ENCODE results near the gene PLCB3. TPM values are rescaled to one million over a fixed set of nuclear protein-coding genes. Genes with fewer than 3 reads are reported as not detected.

PLCB3 gene
- total RNA-seq, 1 donor from 2014 or later, result 9.4 TPM

DNA sequence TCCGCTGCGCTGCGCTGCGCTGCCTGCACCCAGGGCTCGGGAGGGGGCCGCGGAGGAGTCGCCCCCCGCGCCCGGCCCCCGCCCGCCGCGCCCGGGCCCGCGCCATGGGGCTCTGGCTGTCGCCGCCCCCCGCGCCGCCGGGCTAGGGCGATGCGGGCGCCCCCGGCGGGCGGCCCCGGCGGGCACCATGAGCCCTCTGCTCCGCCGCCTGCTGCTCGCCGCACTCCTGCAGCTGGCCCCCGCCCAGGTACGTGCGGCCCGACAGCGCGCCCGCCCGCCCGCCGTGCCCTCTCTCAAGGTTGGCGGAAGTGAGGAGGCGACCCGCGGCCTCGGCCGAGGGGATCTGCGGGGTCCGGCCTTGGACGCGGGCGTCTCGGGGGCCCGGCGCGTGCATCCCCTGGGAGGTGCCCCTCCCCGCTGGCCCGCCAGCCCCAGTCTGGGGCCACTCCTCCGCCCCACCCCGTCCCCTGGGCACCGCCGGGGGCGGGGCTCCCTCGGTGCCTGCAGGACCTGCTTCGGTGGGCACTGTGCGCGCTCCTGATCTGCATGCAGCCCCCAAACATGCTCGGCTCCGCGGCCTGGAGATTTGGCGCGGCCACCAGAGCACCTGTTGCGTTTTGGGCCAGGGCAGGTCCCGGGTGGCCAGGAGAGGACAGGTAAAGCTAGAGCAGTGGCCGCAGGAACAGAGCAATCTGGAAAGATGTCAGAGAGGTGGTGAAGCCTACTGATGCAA is 16.5 kb upstream of the PLCB3 start:
- Histone ChIP-seq H3K27me3 (ENCODE audit: control insufficient read depth in 3 of 3, insufficient read depth in 3 of 3, low read length in 3 of 3) (no peaks in the 10 kb centered on the region), H3K9me3 (ENCODE audit: control insufficient read depth in 3 of 3, low read length in 3 of 3) (no peaks in the 10 kb centered on the region), H3K4me3 (ENCODE audit: low read length in 3 of 3) (peak overlapping the region; percentile 70 to 82 (median 79)), H3K36me3 (ENCODE audit: control insufficient read depth in 3 of 3, insufficient read depth in 3 of 3, low read length in 3 of 3) (peaks cover 16 to 23% (median 20%) of the 10 kb centered on the region in 3 donors), H3K27ac (ENCODE audit: low read depth, low read length) (peak overlapping the region; percentile 65), H3K4me1 (ENCODE audit: control insufficient read depth in 3 of 3, insufficient read depth in 3 of 3, low read length in 3 of 3) (peaks cover 23 to 30% (median 30%) of the 10 kb centered on the region in 3 donors), H3K9ac (ENCODE audit: low read depth in 1 of 3, low read length in 3 of 3) (peak overlapping the region; percentile 70 to 89 (median 71))

DNA sequence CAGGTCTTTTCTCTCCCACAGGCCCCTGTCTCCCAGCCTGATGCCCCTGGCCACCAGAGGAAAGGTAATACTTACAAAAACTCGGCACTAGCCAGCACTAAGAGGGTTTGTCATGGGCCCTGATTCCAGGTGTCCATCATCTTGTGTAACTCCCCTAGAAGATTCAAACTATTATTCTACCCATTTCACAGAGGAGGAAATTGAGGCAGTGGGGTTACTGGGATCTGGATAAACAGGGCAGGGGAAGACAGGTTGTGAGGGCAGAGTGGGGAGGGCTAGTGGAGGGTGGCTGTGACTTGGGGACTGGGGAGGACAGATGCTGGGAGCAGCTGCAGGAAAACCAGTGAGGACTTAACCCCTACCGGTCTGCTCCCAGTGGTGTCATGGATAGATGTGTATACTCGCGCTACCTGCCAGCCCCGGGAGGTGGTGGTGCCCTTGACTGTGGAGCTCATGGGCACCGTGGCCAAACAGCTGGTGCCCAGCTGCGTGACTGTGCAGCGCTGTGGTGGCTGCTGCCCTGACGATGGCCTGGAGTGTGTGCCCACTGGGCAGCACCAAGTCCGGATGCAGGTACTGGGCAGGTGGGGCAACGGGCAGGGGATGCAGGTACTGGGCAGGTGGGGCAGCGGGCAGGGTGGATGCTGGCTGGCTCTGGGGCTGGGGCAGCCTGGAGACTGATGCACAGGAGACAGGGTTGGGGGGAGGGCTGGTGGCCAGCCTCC is 15.7 kb upstream of the PLCB3 start:
- peaks cover 28 to 36% (median 33%) of the 10 kb centered on the region in 3 donors for H3K4me1 ChIP-seq (ENCODE audit: control insufficient read depth in 3 of 3, insufficient read depth in 3 of 3, low read length in 3 of 3)
- no peaks in the 10 kb centered on the region for H3K27me3 ChIP-seq (ENCODE audit: control insufficient read depth in 3 of 3, insufficient read depth in 3 of 3, low read length in 3 of 3)
- peak overlapping the region; percentile 70 to 82 (median 79) for H3K4me3 ChIP-seq (ENCODE audit: low read length in 3 of 3)
- no peaks in the 10 kb centered on the region for H3K9me3 ChIP-seq (ENCODE audit: control insufficient read depth in 3 of 3, low read length in 3 of 3)
- H3K36me3 ChIP-seq (ENCODE audit: control insufficient read depth in 3 of 3, insufficient read depth in 3 of 3, low read length in 3 of 3), result peaks cover 16 to 24% (median 20%) of the 10 kb centered on the region in 3 donors
- peak overlapping the region; percentile 65 for H3K27ac ChIP-seq (ENCODE audit: low read depth, low read length)
- peak overlapping the region; percentile 70 to 89 (median 71) for H3K9ac ChIP-seq (ENCODE audit: low read depth in 1 of 3, low read length in 3 of 3)

- peaks cover 16 to 24% (median 20%) of the 10 kb centered on the region in 3 donors for H3K36me3 ChIP-seq (ENCODE audit: control insufficient read depth in 3 of 3, insufficient read depth in 3 of 3, low read length in 3 of 3)
- H3K4me1 ChIP-seq (ENCODE audit: control insufficient read depth in 3 of 3, insufficient read depth in 3 of 3, low read length in 3 of 3), result peaks cover 28 to 41% (median 33%) of the 10 kb centered on the region in 3 donors
- no peak overlapping the region for H3K9ac ChIP-seq (ENCODE audit: low read depth in 1 of 3, low read length in 3 of 3)
- no peaks in the 10 kb centered on the region for H3K27me3 ChIP-seq (ENCODE audit: control insufficient read depth in 3 of 3, insufficient read depth in 3 of 3, low read length in 3 of 3)
- H3K27ac ChIP-seq (ENCODE audit: low read depth, low read length), result no peak overlapping the region
- no peak overlapping the region for H3K4me3 ChIP-seq (ENCODE audit: low read length in 3 of 3)
- no peaks in the 10 kb centered on the region for H3K9me3 ChIP-seq (ENCODE audit: control insufficient read depth in 3 of 3, low read length in 3 of 3)
Observed at GRCh38 chr11:64237484-64237951, 13.8 kb upstream of the PLCB3 start.

DNA sequence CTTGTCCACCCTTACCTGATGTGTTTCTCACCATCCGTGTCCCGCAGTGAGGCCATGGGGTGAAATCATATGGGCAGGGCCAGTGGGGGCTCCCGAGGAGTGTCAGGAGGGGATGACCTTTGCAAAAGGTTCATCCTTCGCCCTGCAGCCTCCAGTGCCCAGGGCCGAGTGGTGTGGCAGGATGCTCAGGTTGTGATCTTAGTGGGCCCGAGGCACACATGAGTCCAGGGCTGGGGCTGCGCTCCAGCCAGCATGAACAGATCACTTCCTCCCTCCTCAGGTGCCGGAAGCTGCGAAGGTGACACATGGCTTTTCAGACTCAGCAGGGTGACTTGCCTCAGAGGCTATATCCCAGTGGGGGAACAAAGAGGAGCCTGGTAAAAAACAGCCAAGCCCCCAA is 13.3 kb upstream of the PLCB3 start:
- no peak overlapping the region for H3K9ac ChIP-seq (ENCODE audit: low read depth in 1 of 3, low read length in 3 of 3)

GRCh38 chr11:64238999-64239398 is 12.3 kb upstream of the PLCB3 start:
- H3K27me3 ChIP-seq (ENCODE audit: control insufficient read depth in 3 of 3, insufficient read depth in 3 of 3, low read length in 3 of 3), result no peaks in the 10 kb centered on the region
- no peak overlapping the region for H3K9ac ChIP-seq (ENCODE audit: low read depth in 1 of 3, low read length in 3 of 3)
- no peak overlapping the region for H3K27ac ChIP-seq (ENCODE audit: low read depth, low read length)
- H3K9me3 ChIP-seq (ENCODE audit: control insufficient read depth in 3 of 3, low read length in 3 of 3), result no peaks in the 10 kb centered on the region
- peaks cover 20 to 31% (median 28%) of the 10 kb centered on the region in 3 donors for H3K36me3 ChIP-seq (ENCODE audit: control insufficient read depth in 3 of 3, insufficient read depth in 3 of 3, low read length in 3 of 3)
- H3K4me3 ChIP-seq (ENCODE audit: low read length in 3 of 3), result no peak overlapping the region
- H3K4me1 ChIP-seq (ENCODE audit: control insufficient read depth in 3 of 3, insufficient read depth in 3 of 3, low read length in 3 of 3), result peaks cover 35 to 45% (median 42%) of the 10 kb centered on the region in 3 donors

More for the DNA sequence above, 13.3 kb upstream of the PLCB3 start:
- no peak overlapping the region for H3K4me3 ChIP-seq (ENCODE audit: low read length in 3 of 3)
- no peaks in the 10 kb centered on the region for H3K27me3 ChIP-seq (ENCODE audit: control insufficient read depth in 3 of 3, insufficient read depth in 3 of 3, low read length in 3 of 3)
- H3K36me3 ChIP-seq (ENCODE audit: control insufficient read depth in 3 of 3, insufficient read depth in 3 of 3, low read length in 3 of 3), result peaks cover 16 to 24% (median 21%) of the 10 kb centered on the region in 3 donors
- no peak overlapping the region for H3K27ac ChIP-seq (ENCODE audit: low read depth, low read length)
- no peaks in the 10 kb centered on the region for H3K9me3 ChIP-seq (ENCODE audit: control insufficient read depth in 3 of 3, low read length in 3 of 3)
- peaks cover 34 to 43% (median 39%) of the 10 kb centered on the region in 3 donors for H3K4me1 ChIP-seq (ENCODE audit: control insufficient read depth in 3 of 3, insufficient read depth in 3 of 3, low read length in 3 of 3)

GRCh38 chr11:64239662-64240434 is 11.5 kb upstream of the PLCB3 start:
- Histone ChIP-seq H3K36me3 (ENCODE audit: control insufficient read depth in 3 of 3, insufficient read depth in 3 of 3, low read length in 3 of 3) (peaks cover 20 to 31% (median 31%) of the 10 kb centered on the region in 3 donors), H3K9ac (ENCODE audit: low read depth in 1 of 3, low read length in 3 of 3) (peak overlapping the region; percentile 99 to 100 (median 100)), H3K4me1 (ENCODE audit: control insufficient read depth in 3 of 3, insufficient read depth in 3 of 3, low read length in 3 of 3) (peaks cover 38 to 51% (median 46%) of the 10 kb centered on the region in 3 donors), H3K9me3 (ENCODE audit: control insufficient read depth in 3 of 3, low read length in 3 of 3) (no peaks in the 10 kb centered on the region), H3K27ac (ENCODE audit: low read depth, low read length) (peak overlapping the region; percentile 100), H3K4me3 (ENCODE audit: low read length in 3 of 3) (peak overlapping the region; percentile 72 to 97 (median 96)), H3K27me3 (ENCODE audit: control insufficient read depth in 3 of 3, insufficient read depth in 3 of 3, low read length in 3 of 3) (no peaks in the 10 kb centered on the region)

- H3K36me3 ChIP-seq (ENCODE audit: control insufficient read depth in 3 of 3, insufficient read depth in 3 of 3, low read length in 3 of 3), result peaks cover 18 to 31% (median 31%) of the 10 kb centered on the region in 3 donors
- H3K4me3 ChIP-seq (ENCODE audit: low read length in 3 of 3), result peak within 1 kb of the TSS; percentile 72 to 97 (median 96)
- H3K9me3 ChIP-seq (ENCODE audit: control insufficient read depth in 3 of 3, low read length in 3 of 3), result no peaks in the 10 kb centered on the region
- H3K9ac ChIP-seq (ENCODE audit: low read depth in 1 of 3, low read length in 3 of 3), result peak within 1 kb of the TSS; percentile 99 to 100 (median 100)
- peak within 1 kb of the TSS; percentile 100 for H3K27ac ChIP-seq (ENCODE audit: low read depth, low read length)
- H3K27me3 ChIP-seq (ENCODE audit: control insufficient read depth in 3 of 3, insufficient read depth in 3 of 3, low read length in 3 of 3), result no peaks in the 10 kb centered on the region
- peaks cover 39 to 52% (median 48%) of the 10 kb centered on the region in 3 donors for H3K4me1 ChIP-seq (ENCODE audit: control insufficient read depth in 3 of 3, insufficient read depth in 3 of 3, low read length in 3 of 3)
Observed at GRCh38 chr11:64240435-64241240, 10.7 kb upstream of the PLCB3 start, which contains the start of gene FKBP2. TSS of gene FKBP2 (plus strand) at chr11:64241095. CDS start at chr11:64242388, 1,293 bp downstream.

- Histone ChIP-seq H3K27ac (ENCODE audit: low read depth, low read length) (peak overlapping the region; percentile 100), H3K9ac (ENCODE audit: low read depth in 1 of 3, low read length in 3 of 3) (peak overlapping the region; percentile 77 to 100 (median 100)), H3K27me3 (ENCODE audit: control insufficient read depth in 3 of 3, insufficient read depth in 3 of 3, low read length in 3 of 3) (no peaks in the 10 kb centered on the region), H3K36me3 (ENCODE audit: control insufficient read depth in 3 of 3, insufficient read depth in 3 of 3, low read length in 3 of 3) (peaks cover 16 to 31% (median 26%) of the 10 kb centered on the region in 3 donors), H3K4me1 (ENCODE audit: control insufficient read depth in 3 of 3, insufficient read depth in 3 of 3, low read length in 3 of 3) (peaks cover 43 to 53% (median 50%) of the 10 kb centered on the region in 3 donors), H3K4me3 (ENCODE audit: low read length in 3 of 3) (peak overlapping the region; percentile 72 to 97 (median 80)), H3K9me3 (ENCODE audit: control insufficient read depth in 3 of 3, low read length in 3 of 3) (no peaks in the 10 kb centered on the region)
Observed at GRCh38 chr11:64241241-64241490, 10.2 kb upstream of the PLCB3 start.
